IMR-90 (cell line): Measurements from ENCODE around the gene PRSS37. TPM values are rescaled to one million over a fixed set of nuclear protein-coding genes. Genes with fewer than 3 reads are reported as not detected.

Experiments
- ATAC-seq: fragments of 200-7000 bp; cut with Tn5 transposase; 2 replicates; pipeline ENCODE4 v1.9.1; 2020; ENCODE audit warnings: low read depth, mild to moderate bottlenecking, moderate library complexity
- BruUV-seq: library from RNA; stranded (reverse); fragments of 400-500 nt; replicated peaks from 2 replicates; lab custom pipeline; 2021; lab: Mats Ljungman, UMichigan
- CTCF ChIA-PET: fragments of 300-600 bp; formaldehyde crosslinking; extraction: SDS; loops from one replicate; lab custom pipeline; 2021; ENCODE audit warnings: antibody characterized with exemption; lab: Yijun Ruan, JAX
- POLR2A ChIA-PET: fragments of 300-600 bp; sonication (Branson Sonifier 250); formaldehyde crosslinking; loops from one replicate; lab custom pipeline; 2022; ENCODE audit warnings: antibody characterized with exemption; ENCODE audit not compliant: unreplicated experiment; lab: Charles Lee
- DNase-seq: peaks from one replicate; pipeline ENCODE4 v3.0.0; 2013
- H2AFZ ChIP-seq: replicated peaks from 2 replicates; pipeline ENCODE3; 2013; ENCODE audit warnings: low read length, mild to moderate bottlenecking; ENCODE audit not compliant: poor library complexity
- H2AK5ac ChIP-seq: 2 replicates; pipeline ENCODE4 v1.6.1; 2013; ENCODE audit warnings: low read depth, low read length, inconsistent platforms
- H2AK9ac ChIP-seq: replicated peaks from 2 replicates; pipeline ENCODE3; 2013; ENCODE audit warnings: mild to moderate bottlenecking, low read depth, low read length, moderate library complexity; ENCODE audit not compliant: poor library complexity
- H2BK120ac ChIP-seq: 2 replicates; pipeline ENCODE4 v1.6.1; 2013; ENCODE audit warnings: low read depth, low read length, inconsistent platforms
- H2BK15ac ChIP-seq: 3 replicates; pipeline ENCODE4 v1.6.1; 2013; ENCODE audit warnings: low read depth, low read length, inconsistent platforms
- H2BK20ac ChIP-seq: 2 replicates; pipeline ENCODE4 v1.6.1; 2013; ENCODE audit warnings: low read depth, mild to moderate bottlenecking, inconsistent platforms, low read length, moderate library complexity
- H2BK5ac ChIP-seq: 2 replicates; pipeline ENCODE4 v1.6.1; 2013; ENCODE audit warnings: mild to moderate bottlenecking, low read depth, low read length, inconsistent platforms; ENCODE audit not compliant: poor library complexity, severe bottlenecking
- H3K14ac ChIP-seq: replicated peaks from 2 replicates; pipeline ENCODE4 v1.6.1; 2013; ENCODE audit warnings: low read depth, low read length, inconsistent platforms
- H3K18ac ChIP-seq: 2 replicates; pipeline ENCODE4 v1.6.1; 2013; ENCODE audit warnings: low read depth, low read length, control low read depth
- H3K23ac ChIP-seq: 2 replicates; pipeline ENCODE4 v1.6.1; 2013; ENCODE audit warnings: low read depth, low read length, inconsistent platforms
- H3K27ac ChIP-seq: 2 replicates; pipeline ENCODE4 v1.5.1; 2013; ENCODE audit warnings: mild to moderate bottlenecking, control low read depth, low read length; ENCODE audit not compliant: insufficient read depth
- H3K27me3 ChIP-seq: 2 replicates; pipeline ENCODE4 v1.6.1; 2013; ENCODE audit warnings: low read length; ENCODE audit not compliant: control insufficient read depth, insufficient read depth
- H3K36me3 ChIP-seq: 2 replicates; pipeline ENCODE4 v1.6.1; 2013; ENCODE audit warnings: low read length, mixed read lengths; ENCODE audit not compliant: control insufficient read depth, insufficient read depth
- H3K4ac ChIP-seq: 2 replicates; pipeline ENCODE4 v1.6.1; 2013; ENCODE audit warnings: low read depth, low read length, inconsistent platforms
- H3K4me1 ChIP-seq: 2 replicates; pipeline ENCODE4 v1.6.1; 2013; ENCODE audit warnings: low read length, mixed read lengths; ENCODE audit not compliant: control insufficient read depth, insufficient read depth
- H3K4me2 ChIP-seq: 2 replicates; pipeline ENCODE4 v1.6.1; 2013; ENCODE audit warnings: low read depth, mild to moderate bottlenecking, control low read depth, low read length, moderate library complexity
- H3K4me3 ChIP-seq: 2 replicates; pipeline ENCODE4 v1.5.1; 2013; ENCODE audit warnings: low read depth, mild to moderate bottlenecking, control low read depth, low read length, moderate library complexity; ENCODE audit not compliant: insufficient read depth
- H3K56ac ChIP-seq: 2 replicates; pipeline ENCODE4 v1.6.1; 2013; ENCODE audit warnings: low read length, inconsistent platforms; ENCODE audit not compliant: insufficient read depth; ENCODE audit errors: extremely low read depth
- H3K79me1 ChIP-seq, 2 experiments: 2 replicates each; pipeline ENCODE4 v1.6.1; 2013; ENCODE audit warnings: low read length in 2 of 2, inconsistent platforms in 1 of 2, low read depth in 1 of 2
- H3K9ac ChIP-seq: 2 replicates; pipeline ENCODE4 v1.6.1; 2013; ENCODE audit warnings: low read depth, low read length, control low read depth
- H3K9me1 ChIP-seq: 2 replicates; pipeline ENCODE4 v1.6.1; 2013; ENCODE audit warnings: low read length, inconsistent platforms; ENCODE audit not compliant: insufficient read depth
- H3K9me3 ChIP-seq: 2 replicates; pipeline ENCODE4 v1.6.1; 2013; ENCODE audit warnings: low read length; ENCODE audit not compliant: control insufficient read depth, insufficient read depth
- H4K20me1 ChIP-seq: 2 replicates; pipeline ENCODE4 v1.6.1; 2013; ENCODE audit warnings: low read length, inconsistent platforms; ENCODE audit not compliant: insufficient read depth
- H4K5ac ChIP-seq: 2 replicates; pipeline ENCODE4 v1.6.1; 2013; ENCODE audit warnings: mild to moderate bottlenecking, low read depth, low read length, control low read depth
- H4K8ac ChIP-seq, 2 experiments: 2 replicates each; pipeline ENCODE4 v1.6.1; 2013; ENCODE audit warnings: low read depth in 2 of 2, low read length in 2 of 2, control low read depth in 1 of 2, inconsistent platforms in 1 of 2
- H4K91ac ChIP-seq: 2 replicates; pipeline ENCODE4 v1.6.1; 2013; ENCODE audit warnings: low read depth, low read length, inconsistent platforms; ENCODE audit not compliant: insufficient read depth
- CHD1 ChIP-seq: IDR thresholded peaks from 2 replicates; pipeline ENCODE4 v1.6.1; 2012; ENCODE audit warnings: low read depth, low read length, improper control_type of control experiment
- FOS ChIP-seq: fragments of 150-350 bp; IDR thresholded peaks from 2 replicates; pipeline ENCODE4 v1.6.1; 2016; ENCODE audit warnings: low read depth, low read length
- NFE2L2 ChIP-seq: fragments of 150-350 bp; IDR thresholded peaks from 2 replicates; pipeline ENCODE4 v1.6.1; 2016; ENCODE audit warnings: low read depth, mild to moderate bottlenecking, low read length
- RAD21 ChIP-seq: IDR thresholded peaks from 2 replicates; pipeline ENCODE4 v1.6.1; 2012; ENCODE audit warnings: low read length, improper control_type of control experiment
- WGBS, 2 experiments: methylation state at CpG; one replicate each; pipeline versions ENCODE4 v1.1.5 to v1.1.7; 2013; ENCODE audit warnings: missing lambda C conversion rate in 2 of 2; ENCODE audit not compliant: insufficient read length in 1 of 2; ENCODE audit errors: extremely low coverage in 2 of 2; 5-methylcytosine and 5-hydroxymethylcytosine counted together
- dilution Hi-C: fragments of 300-500 bp; cut with HindIII; formaldehyde crosslinking; loops from one replicate; pipeline ENCODE4 v1.14.3; 2018; ENCODE audit warnings: low sequenced_read_pairs; ENCODE audit not compliant: unreplicated experiment
- in situ Hi-C: fragments of 300-500 bp; cut with MboI; formaldehyde crosslinking; loops from 3 replicates; pipeline ENCODE4 v1.14.3; 2019; ENCODE audit warnings: low sequenced_read_pairs, inconsistent platforms, mixed read lengths
- intact Hi-C: fragments of 100-400 bp; cut with micrococcal nuclease; formaldehyde crosslinking; loops from 2 replicates; pipeline ENCODE4 v1.10.0; 2022
- polyA plus RNA-seq, 3 experiments: library from polyadenylated mRNA; depleted of rRNA; stranded (reverse); fragments of >200 nt; gene quantifications; 2 replicates each; pipeline ENCODE4 v1.2.3, GENCODE V29; 2012; ENCODE audit warnings: low replicate concordance in 1 of 3
- total RNA-seq: library from RNA; depleted of rRNA; stranded (reverse); fragments of >200 nt; gene quantifications from 2 replicates; pipeline ENCODE4 v1.2.3, GENCODE V29; 2012
- TF ChIP-seq, protein P1 (sequence below): conservative IDR thresholded peaks from 2 replicates; pipeline ENCODE4 v1.5.1; 2012; ENCODE audit warnings: mild to moderate bottlenecking, low read depth, low read length, improper control_type of control experiment

Gene PRSS37
- total and polyA plus RNA-seq, 2 of the 4 experiments (the other 2 are of a cell fraction): not detected

GRCh38 chr7:141820067-141820466 lies 21.2 kb downstream of the PRSS37 start:
- no peak overlapping the region for H4K91ac ChIP-seq
- no CpG with 5 or more reads among the region's 1 CpG for WGBS, 2 experiments
- H2AFZ ChIP-seq: no peak overlapping the region
- in situ Hi-C loops (no loop called here), intact Hi-C loops (no loop called here), dilution Hi-C loops (no loop called here)
- no peak overlapping the region for H2BK120ac ChIP-seq
- H3K27ac ChIP-seq: no peak overlapping the region
- ATAC-seq (no peak), DNase-seq (no peak)
- no peak overlapping the region for H3K4me3 ChIP-seq
- TF ChIP-seq NFE2L2 (no peak), FOS (no peak), CHD1 (no peak), RAD21 (no peak)
- TF ChIP-seq, protein P1, sequence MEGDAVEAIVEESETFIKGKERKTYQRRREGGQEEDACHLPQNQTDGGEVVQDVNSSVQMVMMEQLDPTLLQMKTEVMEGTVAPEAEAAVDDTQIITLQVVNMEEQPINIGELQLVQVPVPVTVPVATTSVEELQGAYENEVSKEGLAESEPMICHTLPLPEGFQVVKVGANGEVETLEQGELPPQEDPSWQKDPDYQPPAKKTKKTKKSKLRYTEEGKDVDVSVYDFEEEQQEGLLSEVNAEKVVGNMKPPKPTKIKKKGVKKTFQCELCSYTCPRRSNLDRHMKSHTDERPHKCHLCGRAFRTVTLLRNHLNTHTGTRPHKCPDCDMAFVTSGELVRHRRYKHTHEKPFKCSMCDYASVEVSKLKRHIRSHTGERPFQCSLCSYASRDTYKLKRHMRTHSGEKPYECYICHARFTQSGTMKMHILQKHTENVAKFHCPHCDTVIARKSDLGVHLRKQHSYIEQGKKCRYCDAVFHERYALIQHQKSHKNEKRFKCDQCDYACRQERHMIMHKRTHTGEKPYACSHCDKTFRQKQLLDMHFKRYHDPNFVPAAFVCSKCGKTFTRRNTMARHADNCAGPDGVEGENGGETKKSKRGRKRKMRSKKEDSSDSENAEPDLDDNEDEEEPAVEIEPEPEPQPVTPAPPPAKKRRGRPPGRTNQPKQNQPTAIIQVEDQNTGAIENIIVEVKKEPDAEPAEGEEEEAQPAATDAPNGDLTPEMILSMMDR: no peak
- ChIA-PET POLR2A (no interaction called here), CTCF (no interaction called here)
- H2AK5ac ChIP-seq: no peak overlapping the region
- H3K14ac ChIP-seq: no peak overlapping the region
- no peak overlapping the region for H4K8ac ChIP-seq
- H3K9me1 ChIP-seq: no peaks in the 10 kb centered on the region
- H3K56ac ChIP-seq: no peak overlapping the region
- H2BK15ac ChIP-seq: no peak overlapping the region
- no peak overlapping the region for H2BK5ac ChIP-seq
- no peak overlapping the region for H4K5ac ChIP-seq
- H3K18ac ChIP-seq: no peak overlapping the region
- H4K20me1 ChIP-seq: no peaks in the 10 kb centered on the region
- no peak overlapping the region for H3K23ac ChIP-seq
- H3K36me3 ChIP-seq: no peaks in the 10 kb centered on the region
- H3K79me1 ChIP-seq: no peaks in the 10 kb centered on the region
- no TSS peak for BruUV-seq
- H3K4me1 ChIP-seq: no peaks in the 10 kb centered on the region
- H3K27me3 ChIP-seq: no peaks in the 10 kb centered on the region
- H3K9ac ChIP-seq: no peak overlapping the region
- peaks cover 2% of the 10 kb centered on the region; the same call in 1 of the 2 replicates for H3K9me3 ChIP-seq
- H2BK20ac ChIP-seq: no peak overlapping the region
- H3K4me2 ChIP-seq: no peak overlapping the region
- no peak overlapping the region for H3K4ac ChIP-seq
- no peak overlapping the region for H2AK9ac ChIP-seq
